GM21576 (cell line): ENCODE measurements around the gene MANEAL.

Experiments used
- ATAC-seq: cut with Tn5 transposase; IDR thresholded peaks from one replicate; pipeline ENCODE4 v1.9.1; 2021; ENCODE audit warnings: mild to moderate bottlenecking, moderate library complexity; ENCODE audit not compliant: unreplicated experiment

Gene MANEAL

GRCh38 chr1:37778654-37779053 lies 15.0 kb upstream of the MANEAL start:
- no peak for ATAC-seq

GRCh38 chr1:37782491-37782890 lies 11.2 kb upstream of the MANEAL start:
- ATAC-seq: no peak

- ATAC-seq: no peak
Observed at GRCh38 chr1:37792943-37793686, 532 bp upstream of the MANEAL start.

- ATAC-seq: no peak
Observed at GRCh38 chr1:37794372-37795339, 1.0 kb downstream of the MANEAL start.

- no peak for ATAC-seq
Observed at GRCh38 chr1:37795340-37796125, 1.9 kb downstream of the MANEAL start.

- ATAC-seq: no peak
Observed at GRCh38 chr1:37797750-37798345, 4.2 kb downstream of the MANEAL start.

- ATAC-seq: no peak
Observed at GRCh38 chr1:37802439-37802838, 8.8 kb downstream of the MANEAL start.

- ATAC-seq: no peak
Observed at GRCh38 chr1:37807220-37807554, 13.5 kb downstream of the MANEAL start.

- peak; percentile 86 for ATAC-seq
Observed at GRCh38 chr1:37807555-37808368, 14.1 kb downstream of the MANEAL start, which contains the start of the genes C1orf122 and YRDC. Gene C1orf122, plus strand, starts transcription at chr1:37807790. Its CDS starts 615 bp downstream, at chr1:37808405. Gene YRDC, minus strand, starts transcription at chr1:37808208. Its CDS starts 28 bp downstream, at chr1:37808180.

GRCh38 chr1:37808369-37809319 lies 15.0 kb downstream of the MANEAL start:
- peak; percentile 30 for ATAC-seq

- ATAC-seq: no peak
Observed at GRCh38 chr1:37809942-37810341, 16.3 kb downstream of the MANEAL start.

- no peak for ATAC-seq
Observed at GRCh38 chr1:37811027-37811655, 17.5 kb downstream of the MANEAL start.

GRCh38 chr1:37813529-37814145 lies 20.0 kb downstream of the MANEAL start:
- ATAC-seq: no peak

- ATAC-seq: no peak
Observed at GRCh38 chr1:37814252-37814651, 20.6 kb downstream of the MANEAL start.

GRCh38 chr1:37817481-37817880 lies 23.8 kb downstream of the MANEAL start:
- ATAC-seq: no peak

- ATAC-seq: no peak
Observed at GRCh38 chr1:37821481-37821880, 27.8 kb downstream of the MANEAL start.

- ATAC-seq: no peak
Observed at GRCh38 chr1:37822906-37823815, 29.5 kb downstream of the MANEAL start.
